Activated T-helper 1 cell treated with anti-CD3 and anti-CD28 coated beads, Interleukin-12 subunit alpha, Interleukin-12 subunit beta, Interleukin-2, Interleukin-4 antibody, amounts not matched to agents 30 ng/mL and 10 ng/mL and 1 ng/mL, durations not matched to agents 14 hours and 24 hours and 36 hours (primary cell): ENCODE results near the gene FUT7. TPM values are rescaled to one million over a fixed set of nuclear protein-coding genes. Genes with fewer than 3 reads are reported as not detected.

Experiments used
- DNase-seq: peaks from one replicate; pipeline ENCODE4 v3.0.0; 2021; ENCODE audit warnings: low spot score
- H3K27ac Mint-ChIP-seq: one replicate; pipeline ENCODE4 v1.8.0; 2021; ENCODE audit warnings: mild to moderate bottlenecking, mixed read lengths
- H3K27me3 Mint-ChIP-seq: one replicate; pipeline ENCODE4 v1.8.0; 2022; ENCODE audit warnings: mild to moderate bottlenecking, moderate library complexity, mixed read lengths; ENCODE audit not compliant: insufficient read depth
- H3K36me3 Mint-ChIP-seq: one replicate; pipeline ENCODE4 v1.8.0; 2021; ENCODE audit warnings: low read depth, mixed read lengths
- H3K4me1 Mint-ChIP-seq: one replicate; pipeline ENCODE4 v1.8.0; 2021; ENCODE audit warnings: low read depth, mixed read lengths
- H3K4me3 Mint-ChIP-seq: one replicate; pipeline ENCODE4 v1.8.0; 2021; ENCODE audit warnings: mild to moderate bottlenecking, moderate library complexity, mixed read lengths
- H3K9me3 Mint-ChIP-seq: one replicate; pipeline ENCODE4 v1.8.0; 2021; ENCODE audit warnings: mixed read lengths
- intact Hi-C: fragments of 100-400 bp; cut with micrococcal nuclease; formaldehyde crosslinking; loops from one replicate; pipeline ENCODE4 v1.15.1; 2024
- total RNA-seq: library from RNA; stranded (reverse); gene quantifications from 2 replicates; pipeline ENCODE4 v1.2.3, GENCODE V29; 2022

The FUT7 gene
- 0.16 and 0.22 TPM in 2 replicates for total RNA-seq

- Mint-ChIP-seq H3K9me3 (no peaks in the 10 kb centered on the region), H3K4me1 (peaks cover 41% of the 10 kb centered on the region), H3K27ac (no peak within 1 kb of the TSS), H3K36me3 (no peaks in the 10 kb centered on the region), H3K4me3 (peak within 1 kb of the TSS; percentile 60), H3K27me3 (no peaks in the 10 kb centered on the region)
- no peak for DNase-seq
- intact Hi-C loops = no loop called here
Observed at GRCh38 chr9:137031904-137032640, at the start of gene FUT7. FUT7 (minus strand) TSS chr9:137032088; CDS start chr9:137031991, 97 bp downstream.

DNA sequence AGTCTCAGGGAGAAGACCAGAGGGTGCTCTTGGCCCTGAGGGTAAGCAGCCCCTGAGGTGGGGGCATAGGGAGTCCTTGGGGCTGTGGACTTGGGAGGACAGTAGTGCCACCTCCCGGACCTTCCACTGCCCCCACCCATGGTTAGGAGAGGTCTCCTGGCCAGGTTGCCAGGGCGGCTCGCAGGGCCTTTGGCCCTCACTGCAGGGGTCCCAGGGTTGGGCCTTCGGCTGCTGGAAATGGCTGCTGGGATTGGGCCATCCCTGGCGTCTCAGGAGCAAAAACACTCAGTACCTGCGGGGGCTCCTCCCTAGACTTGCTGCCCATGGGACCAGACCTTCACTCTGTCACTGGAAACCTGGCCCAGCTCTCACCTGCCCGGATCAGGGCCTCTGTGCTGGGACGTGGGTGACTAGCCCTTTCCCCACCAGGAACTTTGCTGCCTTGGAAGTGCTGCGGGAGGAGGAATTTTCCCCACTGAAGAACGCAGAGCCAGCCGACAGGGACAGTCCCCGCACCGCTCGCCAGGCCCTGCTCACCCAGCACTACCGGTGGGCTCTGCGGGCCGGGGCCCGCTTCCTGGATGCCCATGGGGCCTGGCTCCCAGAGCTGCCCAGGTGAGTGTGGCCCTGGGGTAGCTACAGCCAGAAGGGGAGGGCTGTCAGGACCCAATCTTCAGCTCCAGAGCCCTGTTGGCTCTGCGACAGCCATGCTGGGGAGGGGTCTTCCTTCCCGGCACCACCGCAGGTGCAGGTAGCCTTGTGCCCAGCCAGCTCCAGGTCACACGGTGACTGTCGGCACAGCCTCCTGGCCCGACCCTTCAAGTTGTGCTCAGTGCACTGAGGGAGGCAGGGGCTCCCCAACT, 48.6 kb upstream of the FUT7 start:
- Mint-ChIP-seq H3K4me1 (peaks cover 11% of the 10 kb centered on the region), H3K27ac (no peak overlapping the region), H3K36me3 (peaks cover 3% of the 10 kb centered on the region), H3K27me3 (peaks cover 2% of the 10 kb centered on the region), H3K4me3 (no peak overlapping the region), H3K9me3 (no peaks in the 10 kb centered on the region)
- no peak for DNase-seq
- intact Hi-C loops = no loop called here

DNA sequence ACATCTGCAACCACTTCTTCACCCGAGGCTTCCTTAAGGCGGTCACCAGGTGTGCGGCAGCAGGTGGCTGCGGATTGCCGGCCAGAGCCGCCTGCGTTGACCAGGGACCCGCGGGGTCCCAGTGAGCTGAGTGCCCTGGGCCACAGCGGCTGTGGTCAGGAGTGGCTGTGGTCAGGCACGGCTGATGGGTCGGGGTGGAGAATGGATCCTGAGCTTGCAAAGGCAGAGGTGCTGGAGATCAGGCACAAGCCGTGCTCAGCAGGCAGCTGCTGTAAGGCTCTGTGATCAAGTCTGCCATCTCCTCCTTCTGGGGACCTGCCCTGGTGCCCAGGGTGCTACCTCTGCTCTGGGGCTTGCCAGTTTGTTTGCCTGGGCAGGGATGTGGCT, 47.5 kb upstream of the FUT7 start:
- Mint-ChIP-seq H3K4me1 (peaks cover 4% of the 10 kb centered on the region), H3K36me3 (peaks cover 3% of the 10 kb centered on the region), H3K4me3 (peak overlapping the region; percentile 61), H3K9me3 (no peaks in the 10 kb centered on the region), H3K27ac (no peak overlapping the region), H3K27me3 (peaks cover 2% of the 10 kb centered on the region)
- intact Hi-C loops = no loop called here
- DNase-seq = no peak

DNA sequence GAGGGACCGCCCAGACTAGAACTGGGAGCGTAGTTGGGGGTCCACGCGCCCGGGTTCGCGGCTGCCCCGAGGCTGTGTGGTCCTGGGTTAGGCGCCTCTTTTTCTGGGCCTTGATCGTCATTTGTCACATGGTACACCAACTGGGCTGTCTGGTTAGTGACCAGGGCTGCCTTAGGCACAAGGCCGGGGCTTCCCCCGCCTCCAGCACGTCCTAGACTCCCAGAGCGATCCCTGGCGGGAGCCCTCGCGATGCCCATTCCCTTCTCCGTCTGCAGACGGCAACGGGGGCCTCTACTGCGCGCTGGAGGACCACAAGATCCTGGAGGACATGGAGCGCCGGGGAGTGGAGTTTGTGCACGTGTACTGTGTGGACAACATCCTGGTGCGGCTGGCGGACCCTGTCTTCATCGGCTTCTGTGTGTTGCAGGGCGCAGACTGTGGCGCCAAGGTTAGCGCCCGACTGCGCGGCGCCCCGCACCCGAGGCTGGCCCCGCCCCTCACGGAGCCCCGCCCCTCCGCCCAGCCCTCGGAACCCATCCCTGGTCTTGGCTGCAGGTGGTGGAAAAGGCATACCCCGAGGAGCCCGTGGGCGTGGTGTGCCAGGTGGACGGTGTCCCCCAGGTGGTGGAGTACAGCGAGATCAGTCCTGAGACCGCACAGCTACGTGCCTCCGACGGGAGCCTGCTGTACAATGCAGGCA, 47.0 kb upstream of the FUT7 start:
- H3K27ac Mint-ChIP-seq = no peak overlapping the region
- peaks cover 2% of the 10 kb centered on the region for H3K27me3 Mint-ChIP-seq
- H3K4me3 Mint-ChIP-seq = peak overlapping the region; percentile 61
- peaks cover 3% of the 10 kb centered on the region for H3K36me3 Mint-ChIP-seq
- DNase-seq = no peak
- H3K4me1 Mint-ChIP-seq = peaks cover 3% of the 10 kb centered on the region
- intact Hi-C loops = no loop called here
- H3K9me3 Mint-ChIP-seq = no peaks in the 10 kb centered on the region

GRCh38 chr9:137077758-137078693, 46.1 kb upstream of the FUT7 start:
- Mint-ChIP-seq H3K36me3 (peaks cover 3% of the 10 kb centered on the region), H3K4me3 (peak overlapping the region; percentile 74), H3K4me1 (no peaks in the 10 kb centered on the region), H3K9me3 (no peaks in the 10 kb centered on the region), H3K27me3 (peaks cover 2% of the 10 kb centered on the region), H3K27ac (no peak overlapping the region)
- DNase-seq = peak; percentile 38
- intact Hi-C loops = loop anchor here (1.0 kb wide), 1 partner anchor 8 kb away; the partner anchor contains the start of gene MAN1B1

DNA sequence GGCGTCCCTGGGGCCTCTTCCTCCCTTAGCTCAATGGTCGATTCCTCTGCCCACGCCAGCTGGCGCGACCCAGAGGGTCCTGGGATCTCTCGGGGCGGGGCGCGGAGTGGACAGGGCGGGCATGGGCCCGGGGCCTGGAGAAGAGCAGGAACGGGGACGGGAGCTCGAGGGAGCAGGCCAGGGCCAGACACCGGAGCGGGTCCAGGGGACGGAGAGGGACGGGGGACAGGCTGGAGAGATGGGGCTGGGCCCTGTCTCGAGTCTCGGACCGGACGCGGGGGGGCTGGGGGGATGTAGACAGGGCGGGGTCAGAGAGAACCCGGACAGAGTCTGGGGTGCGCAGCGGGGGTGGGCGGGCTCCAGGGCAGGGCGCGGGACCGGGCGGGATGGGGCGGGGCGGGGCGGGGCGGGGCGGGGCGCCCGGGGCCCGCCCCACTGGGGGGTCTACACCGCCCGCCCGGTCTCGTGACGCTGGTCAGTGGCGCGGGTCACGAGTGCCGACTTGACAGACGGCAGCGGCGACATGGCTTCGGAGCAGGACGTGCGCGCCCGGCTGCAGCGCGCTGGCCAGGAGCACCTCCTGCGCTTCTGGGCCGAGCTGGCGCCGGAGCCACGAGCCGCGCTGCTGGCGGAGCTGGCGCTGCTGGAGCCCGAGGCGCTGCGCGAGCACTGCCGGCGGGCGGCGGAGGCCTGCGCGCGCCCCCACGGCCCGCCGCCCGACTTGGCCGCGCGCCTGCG, 45.3 kb upstream of the FUT7 start, which contains the start of gene UAP1L1:
TSS of gene UAP1L1 (plus strand) at position 508 of the 738 bp plus-strand sequence. CDS start at position 524, 16 bp downstream.
- peaks cover 2% of the 10 kb centered on the region for H3K27me3 Mint-ChIP-seq
- H3K36me3 Mint-ChIP-seq = peaks cover 3% of the 10 kb centered on the region
- no peaks in the 10 kb centered on the region for H3K9me3 Mint-ChIP-seq
- H3K4me3 Mint-ChIP-seq = peak within 1 kb of the TSS; percentile 74
- no peaks in the 10 kb centered on the region for H3K4me1 Mint-ChIP-seq
- peak; percentile 62 for DNase-seq
- H3K27ac Mint-ChIP-seq = no peak within 1 kb of the TSS
- intact Hi-C loops = loop anchor here (1.0 kb wide), 1 partner anchor 9 kb away; the partner anchor contains the start of gene MAN1B1

DNA sequence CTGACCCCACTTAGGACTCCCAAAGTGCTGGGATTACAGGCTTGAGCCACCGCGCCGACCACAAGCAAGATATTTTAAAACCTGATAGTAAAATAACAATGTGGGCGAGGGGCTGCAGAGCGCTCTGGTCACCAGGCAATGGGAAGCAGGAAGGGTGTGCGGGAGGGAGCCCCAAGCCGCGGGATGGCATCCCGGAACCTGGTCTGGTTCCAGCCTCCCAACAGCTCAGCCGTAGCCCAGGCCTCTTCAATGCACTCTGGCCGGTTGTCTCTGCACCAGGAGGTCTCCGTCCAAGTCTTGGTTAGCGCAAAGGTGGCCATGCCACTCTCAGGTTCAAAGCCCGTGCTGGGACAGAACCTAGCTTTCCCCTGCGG, 44.7 kb upstream of the FUT7 start:
- Mint-ChIP-seq H3K36me3 (peaks cover 3% of the 10 kb centered on the region), H3K27ac (no peak overlapping the region), H3K9me3 (no peaks in the 10 kb centered on the region), H3K27me3 (peaks cover 2% of the 10 kb centered on the region), H3K4me3 (peak overlapping the region; percentile 73), H3K4me1 (no peaks in the 10 kb centered on the region)
- no peak for DNase-seq
- intact Hi-C loops = loop anchor here (1.0 kb wide), 1 partner anchor 10 kb away; the partner anchor contains the start of gene MAN1B1

- peaks cover 2% of the 10 kb centered on the region for H3K27me3 Mint-ChIP-seq
- no peak overlapping the region for H3K27ac Mint-ChIP-seq
- no peak overlapping the region for H3K4me3 Mint-ChIP-seq
- intact Hi-C loops = no loop called here
- H3K9me3 Mint-ChIP-seq = no peaks in the 10 kb centered on the region
- no peak for DNase-seq
- H3K36me3 Mint-ChIP-seq = peaks cover 3% of the 10 kb centered on the region
- H3K4me1 Mint-ChIP-seq = peaks cover 9% of the 10 kb centered on the region
Observed at GRCh38 chr9:137075275-137075775, 43.4 kb upstream of the FUT7 start.

- H3K27ac Mint-ChIP-seq = no peak overlapping the region
- H3K4me3 Mint-ChIP-seq = peak overlapping the region; percentile 42
- intact Hi-C loops = no loop called here
- DNase-seq = no peak
- H3K27me3 Mint-ChIP-seq = peaks cover 2% of the 10 kb centered on the region
- peaks cover 9% of the 10 kb centered on the region for H3K4me1 Mint-ChIP-seq
- H3K9me3 Mint-ChIP-seq = no peaks in the 10 kb centered on the region
- H3K36me3 Mint-ChIP-seq = peaks cover 2% of the 10 kb centered on the region
Observed at GRCh38 chr9:137074657-137075274, 42.9 kb upstream of the FUT7 start.

- Mint-ChIP-seq H3K4me1 (peaks cover 9% of the 10 kb centered on the region), H3K9me3 (no peaks in the 10 kb centered on the region), H3K27me3 (peaks cover 2% of the 10 kb centered on the region), H3K36me3 (no peaks in the 10 kb centered on the region), H3K27ac (no peak overlapping the region), H3K4me3 (no peak overlapping the region)
- intact Hi-C loops = no loop called here
- DNase-seq = no peak
Observed at GRCh38 chr9:137073992-137074399, 42.1 kb upstream of the FUT7 start.

DNA sequence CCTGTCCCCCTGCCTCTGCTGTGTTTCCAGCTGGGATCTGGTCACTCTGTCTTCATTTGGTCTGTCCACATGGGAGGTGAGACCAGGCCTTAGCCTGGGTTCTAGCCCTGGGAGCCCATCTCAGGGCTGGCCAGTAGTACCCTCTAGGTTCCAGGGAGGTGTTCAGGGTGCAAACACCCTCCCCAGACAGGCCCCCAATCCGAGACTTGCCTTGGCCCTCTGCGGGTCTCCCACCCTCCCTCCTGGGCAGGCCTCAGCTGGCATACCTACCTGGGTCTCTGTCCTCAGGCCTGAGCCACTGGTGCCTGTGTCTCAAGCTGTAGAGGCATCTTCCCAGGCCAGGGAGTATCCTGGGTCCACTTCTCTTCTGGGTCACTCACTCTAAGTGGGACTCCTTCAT, 39.4 kb upstream of the FUT7 start:
- intact Hi-C loops = loop anchor here (2.0 kb wide), 1 partner anchor 280 kb away; the partner anchor contains the start of gene TMEM141
- Mint-ChIP-seq H3K4me3 (peak overlapping the region; percentile 86), H3K27ac (peak overlapping the region; percentile 91), H3K36me3 (peaks cover 4% of the 10 kb centered on the region), H3K4me1 (peaks cover 16% of the 10 kb centered on the region), H3K9me3 (no peaks in the 10 kb centered on the region), H3K27me3 (peaks cover 5% of the 10 kb centered on the region)
- DNase-seq = no peak
